GM18526 (cell line): Measurements from ENCODE around the gene KRTAP9-4.
"Not testable (repeated sequence)": the region's sequence is repeated elsewhere in the genome, so short reads cannot be mapped to it uniquely, and the experiment has no call there.

Experiments used
- POLR2A ChIP-seq: IDR thresholded peaks from 3 replicates; pipeline ENCODE4 v1.6.1; 2011; ENCODE audit not compliant: insufficient read length; ENCODE audit errors: extremely low read depth

The KRTAP9-4 gene, protein sequence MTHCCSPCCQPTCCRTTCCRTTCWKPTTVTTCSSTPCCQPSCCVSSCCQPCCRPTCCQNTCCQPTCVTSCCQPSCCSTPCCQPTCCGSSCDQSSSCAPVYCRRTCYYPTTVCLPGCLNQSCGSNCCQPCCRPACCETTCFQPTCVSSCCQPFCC

DNA sequence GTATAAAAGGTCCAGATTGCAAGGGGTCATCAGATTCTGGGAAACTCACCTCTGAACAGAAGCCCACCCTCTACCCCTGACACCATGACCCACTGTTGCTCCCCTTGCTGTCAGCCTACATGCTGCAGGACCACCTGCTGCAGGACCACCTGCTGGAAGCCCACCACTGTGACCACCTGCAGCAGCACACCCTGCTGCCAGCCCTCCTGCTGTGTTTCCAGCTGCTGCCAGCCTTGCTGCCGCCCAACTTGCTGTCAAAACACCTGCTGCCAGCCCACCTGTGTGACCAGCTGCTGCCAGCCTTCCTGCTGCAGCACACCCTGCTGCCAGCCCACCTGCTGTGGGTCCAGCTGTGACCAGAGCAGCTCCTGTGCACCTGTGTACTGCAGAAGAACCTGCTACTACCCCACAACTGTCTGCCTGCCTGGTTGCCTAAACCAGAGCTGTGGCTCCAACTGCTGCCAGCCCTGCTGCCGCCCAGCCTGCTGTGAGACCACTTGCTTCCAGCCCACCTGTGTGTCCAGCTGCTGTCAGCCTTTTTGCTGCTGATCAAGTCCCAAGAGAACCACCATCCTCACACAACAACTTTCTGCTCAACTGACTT lies at the start of gene KRTAP9-4:
Gene KRTAP9-4, plus strand, starts transcription at position 51 of the 604 bp plus-strand sequence. Its CDS starts 34 bp downstream, at position 85.
- TF ChIP-seq POLR2A = not testable (repeated sequence)

DNA sequence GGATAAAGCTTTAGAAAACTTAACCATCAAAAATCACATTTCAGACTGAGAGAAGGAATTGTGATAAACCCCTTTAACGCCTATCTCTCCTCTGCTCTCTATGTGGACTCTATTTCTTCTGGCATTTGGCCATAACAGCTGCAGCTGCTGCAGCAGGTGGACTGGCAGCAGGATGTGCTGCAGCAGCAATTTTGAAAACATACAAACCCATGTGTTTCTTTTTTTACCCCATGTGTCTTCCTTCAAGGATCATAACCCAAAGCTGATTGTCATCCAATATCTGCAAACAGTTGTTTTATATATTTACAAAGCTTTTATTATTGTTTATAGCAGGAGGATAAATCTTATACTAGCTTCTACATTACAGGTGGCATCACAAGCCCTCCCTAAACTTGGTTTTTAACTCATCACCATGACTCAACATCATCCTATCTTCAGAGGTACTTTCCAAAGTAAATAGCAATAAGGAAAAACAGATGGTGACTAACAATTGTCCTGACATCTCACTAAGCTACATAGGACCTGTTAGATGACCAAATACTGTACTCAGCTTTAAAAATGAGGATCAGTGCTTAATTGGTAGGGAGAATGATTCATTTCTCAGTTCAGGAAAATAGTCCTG lies 37.5 kb upstream of the KRTAP9-4 start:
- no peak for TF ChIP-seq POLR2A

DNA sequence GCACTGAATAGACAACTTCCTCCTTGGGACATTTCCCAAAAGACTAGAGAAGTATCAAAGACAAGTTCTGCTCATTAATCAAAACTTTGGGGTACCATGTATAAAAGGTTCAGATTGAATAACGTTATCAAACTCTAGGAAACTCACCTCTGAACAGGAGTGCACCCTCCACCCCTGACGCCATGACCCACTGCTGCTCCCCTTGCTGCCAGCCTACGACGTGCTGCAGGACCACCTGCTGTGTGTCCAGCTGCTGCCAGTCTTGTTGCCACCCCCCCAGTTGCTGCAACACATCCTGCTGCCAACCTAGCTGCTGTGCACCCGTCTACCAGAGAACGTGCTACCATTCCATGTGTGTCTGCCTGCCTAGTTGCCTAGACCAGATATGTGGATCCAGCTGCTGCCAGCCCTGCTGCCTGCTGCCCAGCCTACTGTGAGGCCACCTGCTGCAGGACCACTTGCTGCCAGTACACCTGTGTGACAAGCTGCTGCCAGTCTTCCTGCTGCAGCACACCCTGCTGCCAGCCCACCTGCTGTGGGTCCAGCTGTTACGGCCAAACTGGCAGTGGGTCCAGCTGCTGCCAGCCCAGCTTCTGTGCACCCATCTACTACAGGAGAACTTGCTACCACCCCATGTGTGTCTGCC lies 36.8 kb upstream of the KRTAP9-4 start:
- TF ChIP-seq POLR2A = no peak

DNA sequence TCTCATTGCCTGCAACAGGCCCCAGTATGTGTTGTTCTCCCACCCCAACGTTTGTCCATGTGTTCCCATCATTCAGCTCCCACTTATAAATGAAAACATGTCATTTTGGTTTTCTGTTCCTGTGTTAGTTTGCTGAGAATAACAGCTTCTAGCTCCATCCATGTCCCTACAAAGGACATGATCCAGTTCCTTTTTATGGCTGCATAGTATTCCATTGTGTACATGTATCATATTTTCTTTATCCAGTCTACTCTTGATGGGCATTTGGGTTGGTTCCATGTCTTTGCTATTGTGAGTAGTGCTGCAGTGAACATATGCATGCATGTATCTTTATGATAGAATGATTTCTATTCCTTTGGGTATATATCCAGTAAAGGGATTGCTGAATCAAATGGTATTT lies 33.8 kb upstream of the KRTAP9-4 start:
- no peak for TF ChIP-seq POLR2A

DNA sequence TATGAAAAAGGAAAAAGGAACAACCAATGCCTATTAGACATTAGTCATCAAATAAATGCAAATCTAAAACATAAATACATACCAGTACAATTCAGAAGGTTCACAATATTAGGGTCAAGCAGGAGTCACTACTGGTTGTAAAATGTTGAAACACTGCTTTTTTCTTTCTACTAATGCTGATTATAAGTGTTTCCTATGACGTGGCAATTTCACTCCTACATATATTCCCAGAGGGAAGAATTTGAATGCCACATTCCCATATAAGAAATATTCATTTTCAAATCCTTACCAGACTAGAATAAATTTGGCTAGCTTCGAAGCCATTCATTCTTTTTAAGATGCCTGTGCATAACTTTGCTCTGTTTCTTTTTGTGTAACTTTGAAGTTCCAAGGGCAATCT lies 25.7 kb upstream of the KRTAP9-4 start:
- TF ChIP-seq POLR2A = no peak

DNA sequence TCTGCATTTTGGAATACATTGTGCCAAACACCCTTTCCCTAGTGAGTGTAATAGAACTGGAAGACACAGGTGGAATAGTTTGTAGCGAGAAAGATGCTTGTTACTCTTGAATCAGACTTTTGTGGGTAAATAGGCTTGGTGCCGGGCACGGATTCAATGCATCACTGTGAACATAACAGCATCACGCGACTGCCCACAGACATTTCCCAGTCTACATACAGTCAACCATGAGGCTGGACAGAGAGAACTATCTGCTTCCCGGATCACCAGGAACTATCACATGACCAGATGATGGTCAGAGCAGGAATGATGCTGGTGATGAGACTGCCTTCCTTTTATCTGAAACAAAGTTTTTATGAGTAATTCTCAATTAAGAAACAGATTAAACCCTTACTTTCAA lies 23.4 kb upstream of the KRTAP9-4 start:
- no peak for TF ChIP-seq POLR2A

DNA sequence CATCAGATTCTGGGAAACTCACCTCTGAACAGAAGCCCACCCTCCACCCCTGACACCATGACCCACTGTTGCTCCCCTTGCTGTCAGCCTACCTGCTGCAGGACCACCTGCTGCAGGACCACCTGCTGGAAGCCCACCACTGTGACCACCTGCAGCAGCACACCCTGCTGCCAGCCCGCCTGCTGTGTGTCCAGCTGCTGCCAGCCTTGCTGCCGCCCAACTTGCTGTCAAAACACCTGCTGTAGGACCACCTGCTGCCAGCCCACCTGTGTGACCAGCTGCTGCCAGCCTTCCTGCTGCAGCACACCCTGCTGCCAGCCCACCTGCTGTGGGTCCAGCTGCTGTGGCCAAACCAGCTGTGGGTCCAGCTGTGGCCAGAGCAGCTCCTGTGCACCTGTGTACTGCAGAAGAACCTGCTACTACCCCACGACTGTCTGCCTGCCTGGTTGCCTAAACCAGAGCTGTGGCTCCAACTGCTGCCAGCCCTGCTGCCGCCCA lies 22.8 kb upstream of the KRTAP9-4 start, which contains the start of gene KRTAP9-2:
Gene KRTAP9-2, plus strand, starts transcription at position 51 of the 498 bp plus-strand sequence. Its CDS starts 7 bp downstream, at position 58.
- TF ChIP-seq POLR2A = not testable (repeated sequence)

DNA sequence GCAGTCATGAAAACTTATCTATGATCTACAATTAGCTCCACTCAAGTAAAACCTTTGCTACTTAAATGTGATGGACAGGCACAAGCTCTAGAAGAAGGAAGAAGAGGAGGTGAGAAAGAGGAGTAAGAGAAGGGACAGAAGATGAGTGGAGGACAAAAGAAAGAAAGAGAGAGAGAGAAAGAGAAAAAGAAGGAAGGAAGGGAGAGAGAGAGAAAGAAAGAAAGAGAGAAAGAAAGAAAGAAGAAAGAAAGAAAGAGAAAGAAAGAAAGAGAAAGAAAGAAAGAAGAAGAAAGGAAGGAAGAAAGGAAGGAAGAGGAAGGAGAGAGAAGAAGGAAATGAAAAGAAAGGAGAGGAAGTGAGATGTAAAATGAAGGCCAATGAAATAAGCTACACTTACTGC lies 19.4 kb upstream of the KRTAP9-4 start:
- TF ChIP-seq POLR2A = no peak

DNA sequence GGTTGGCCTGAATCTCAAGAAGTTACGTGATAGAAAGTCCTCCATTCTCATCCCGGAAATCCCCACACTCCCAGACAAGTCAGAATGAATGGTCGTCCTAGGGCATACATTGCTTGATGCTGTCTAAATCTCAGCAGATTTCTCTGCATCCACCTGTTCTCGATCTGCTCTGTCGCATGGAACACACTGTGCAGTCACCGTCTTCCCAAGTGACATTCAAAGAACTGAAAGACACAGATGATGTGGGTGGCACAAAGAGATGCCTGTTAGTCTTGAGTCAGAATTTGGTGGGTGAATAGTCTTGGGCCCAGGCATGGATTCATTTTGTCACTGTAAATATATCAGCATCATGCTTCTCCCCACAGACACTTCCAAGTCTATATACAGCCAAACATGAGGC lies 17.8 kb upstream of the KRTAP9-4 start:
- TF ChIP-seq POLR2A = no peak

DNA sequence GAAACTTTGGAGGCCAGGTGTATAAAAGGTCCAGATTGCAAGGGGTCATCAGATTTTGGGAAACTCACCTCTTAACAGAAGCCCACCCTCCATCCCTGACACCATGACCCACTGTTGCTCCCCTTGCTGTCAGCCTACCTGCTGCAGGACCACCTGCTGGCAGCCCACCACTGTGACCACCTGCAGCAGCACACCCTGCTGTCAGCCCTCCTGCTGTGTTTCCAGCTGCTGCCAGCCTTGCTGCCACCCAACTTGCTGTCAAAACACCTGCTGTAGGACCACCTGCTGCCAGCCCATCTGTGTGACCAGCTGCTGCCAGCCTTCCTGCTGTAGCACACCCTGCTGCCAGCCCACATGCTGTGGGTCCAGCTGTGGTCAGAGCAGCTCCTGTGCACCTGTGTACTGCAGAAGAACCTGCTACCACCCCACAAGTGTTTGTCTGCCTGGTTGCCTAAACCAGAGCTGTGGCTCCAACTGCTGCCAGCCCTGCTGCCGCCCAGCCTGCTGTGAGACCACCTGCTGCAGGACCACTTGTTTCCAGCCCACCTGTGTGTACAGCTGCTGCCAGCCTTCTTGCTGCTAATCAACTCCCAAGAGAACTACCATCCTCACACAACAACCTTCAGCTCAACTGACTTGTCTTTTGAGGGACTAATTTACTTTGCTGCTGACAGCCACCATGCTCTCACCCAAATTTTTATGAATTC lies 16.9 kb upstream of the KRTAP9-4 start, which contains the start of gene KRTAP9-3:
Gene KRTAP9-3, plus strand, starts transcription at position 51 of the 707 bp plus-strand sequence. Its CDS starts 53 bp downstream, at position 104.
- TF ChIP-seq POLR2A = not testable (repeated sequence)

DNA sequence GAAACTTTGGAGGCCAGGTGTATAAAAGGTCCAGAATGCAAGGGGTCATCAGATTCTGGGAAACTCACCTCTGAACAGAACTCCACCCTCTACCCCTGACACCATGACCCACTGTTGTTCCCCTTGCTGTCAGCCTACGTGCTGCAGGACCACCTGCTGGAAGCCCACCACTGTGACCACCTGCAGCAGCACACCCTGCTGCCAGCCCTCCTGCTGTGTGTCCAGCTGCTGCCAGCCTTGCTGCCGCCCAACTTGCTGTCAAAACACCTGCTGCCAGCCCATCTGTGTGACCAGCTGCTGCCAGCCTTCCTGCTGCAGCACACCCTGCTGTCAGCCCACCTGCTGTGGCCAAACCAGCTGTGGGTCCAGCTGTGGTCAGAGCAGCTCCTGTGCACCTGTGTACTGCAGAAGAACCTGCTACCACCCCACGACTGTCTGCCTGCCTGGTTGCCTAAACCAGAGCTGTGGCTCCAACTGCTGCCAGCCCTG lies 11.5 kb upstream of the KRTAP9-4 start, which contains the start of gene KRTAP9-8:
Gene KRTAP9-8, plus strand, starts transcription at position 51 of the 489 bp plus-strand sequence. Its CDS starts 53 bp downstream, at position 104.
- not testable (repeated sequence) for TF ChIP-seq POLR2A

DNA sequence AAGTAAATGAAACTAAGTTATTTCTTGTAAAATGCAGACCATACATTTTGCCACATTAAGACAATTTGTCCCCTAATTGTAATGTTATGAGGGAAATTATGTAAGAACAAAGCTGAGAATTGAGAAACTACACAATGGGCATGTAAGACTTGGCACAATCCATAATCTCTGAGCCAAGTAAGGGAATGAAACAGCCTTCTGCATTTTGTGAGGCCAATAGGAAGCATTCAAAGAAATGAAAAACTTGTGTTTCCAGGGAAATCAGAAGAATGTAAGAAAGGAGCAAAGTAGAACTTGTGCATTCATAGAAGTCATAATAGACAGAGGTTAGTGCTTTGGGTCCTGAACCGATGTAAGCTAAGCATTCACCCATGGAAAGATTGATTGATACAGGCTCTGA lies 1.8 kb downstream of the KRTAP9-4 start:
- TF ChIP-seq POLR2A = no peak

DNA sequence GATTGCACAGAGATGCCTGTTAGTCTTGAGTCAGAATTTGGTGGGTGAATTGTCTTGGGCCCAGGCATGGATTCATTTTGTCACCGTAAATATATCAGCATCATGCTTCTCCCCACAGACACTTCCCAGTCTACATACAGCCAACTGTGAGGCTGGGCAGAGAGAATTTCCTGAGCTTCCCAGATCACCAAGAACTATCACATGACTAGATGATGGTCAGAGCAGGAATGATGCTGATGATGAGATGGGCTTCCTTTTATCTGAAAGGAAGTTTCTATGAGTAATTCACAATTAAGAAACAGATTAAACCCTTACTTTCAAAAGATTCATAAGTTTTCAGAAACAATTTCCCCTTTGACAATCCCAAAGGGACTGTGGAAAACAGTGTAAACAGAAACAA lies 5.4 kb downstream of the KRTAP9-4 start:
- TF ChIP-seq POLR2A = no peak

DNA sequence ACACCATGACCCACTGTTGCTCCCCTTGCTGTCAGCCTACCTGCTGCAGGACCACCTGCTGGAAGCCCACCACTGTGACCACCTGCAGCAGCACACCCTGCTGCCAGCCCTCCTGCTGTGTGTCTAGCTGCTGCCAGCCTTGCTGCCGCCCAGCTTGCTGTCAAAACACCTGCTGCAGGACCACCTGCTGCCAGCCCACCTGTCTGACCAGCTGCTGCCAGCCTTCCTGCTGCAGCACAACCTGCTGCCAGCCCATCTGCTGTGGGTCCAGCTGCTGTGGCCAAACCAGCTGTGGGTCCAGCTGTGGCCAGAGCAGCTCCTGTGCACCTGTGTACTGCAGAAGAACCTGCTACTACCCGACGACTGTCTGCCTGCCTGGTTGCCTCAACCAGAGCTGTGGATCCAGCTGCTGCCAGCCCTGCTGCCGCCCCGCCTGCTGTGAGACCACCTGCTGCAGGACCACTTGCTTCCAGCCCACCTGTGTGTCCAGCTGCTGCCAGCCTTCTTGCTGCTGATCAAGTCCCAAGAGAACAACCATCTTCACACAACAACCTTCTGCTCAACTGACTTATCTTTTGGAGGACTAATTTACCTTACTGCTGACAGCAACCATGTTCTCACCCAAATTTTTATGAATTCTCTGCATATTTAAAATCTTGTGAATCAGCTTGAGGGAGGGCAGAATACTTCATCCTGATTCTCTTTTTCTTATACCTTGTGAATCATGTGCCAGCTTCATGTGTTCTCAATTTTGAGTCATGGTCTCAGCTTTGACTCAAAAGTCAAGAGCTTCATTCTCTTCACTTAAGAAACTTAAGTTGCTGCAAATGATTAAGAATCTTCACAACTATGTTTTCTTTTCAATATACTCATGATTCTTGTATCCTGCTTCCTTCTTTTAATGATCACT lies 6.1 kb downstream of the KRTAP9-4 start, which contains the start of gene KRTAP9-9:
Gene KRTAP9-9, plus strand, starts transcription at position 4 of the 910 bp plus-strand sequence.
- TF ChIP-seq POLR2A = not testable (repeated sequence)
